Measurements from ENCODE around the gene JMJD1C.

GRCh38 chr10:63275094-63275493 lies 190.7 kb downstream of the JMJD1C start:
- TF ChIP-seq, protein P1, sequence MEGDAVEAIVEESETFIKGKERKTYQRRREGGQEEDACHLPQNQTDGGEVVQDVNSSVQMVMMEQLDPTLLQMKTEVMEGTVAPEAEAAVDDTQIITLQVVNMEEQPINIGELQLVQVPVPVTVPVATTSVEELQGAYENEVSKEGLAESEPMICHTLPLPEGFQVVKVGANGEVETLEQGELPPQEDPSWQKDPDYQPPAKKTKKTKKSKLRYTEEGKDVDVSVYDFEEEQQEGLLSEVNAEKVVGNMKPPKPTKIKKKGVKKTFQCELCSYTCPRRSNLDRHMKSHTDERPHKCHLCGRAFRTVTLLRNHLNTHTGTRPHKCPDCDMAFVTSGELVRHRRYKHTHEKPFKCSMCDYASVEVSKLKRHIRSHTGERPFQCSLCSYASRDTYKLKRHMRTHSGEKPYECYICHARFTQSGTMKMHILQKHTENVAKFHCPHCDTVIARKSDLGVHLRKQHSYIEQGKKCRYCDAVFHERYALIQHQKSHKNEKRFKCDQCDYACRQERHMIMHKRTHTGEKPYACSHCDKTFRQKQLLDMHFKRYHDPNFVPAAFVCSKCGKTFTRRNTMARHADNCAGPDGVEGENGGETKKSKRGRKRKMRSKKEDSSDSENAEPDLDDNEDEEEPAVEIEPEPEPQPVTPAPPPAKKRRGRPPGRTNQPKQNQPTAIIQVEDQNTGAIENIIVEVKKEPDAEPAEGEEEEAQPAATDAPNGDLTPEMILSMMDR (IDR thresholded peaks at IDR 0.05): no peak
- no peak for TF ChIP-seq NFE2L1 (CRISPR knock-in tag; IDR thresholded peaks at IDR 0.05)
- no peak for TF ChIP-seq NFYB (CRISPR knock-in tag; conservative IDR thresholded peaks at IDR 0.05; ENCODE audit: low read depth)
- TF ChIP-seq, protein P2, sequence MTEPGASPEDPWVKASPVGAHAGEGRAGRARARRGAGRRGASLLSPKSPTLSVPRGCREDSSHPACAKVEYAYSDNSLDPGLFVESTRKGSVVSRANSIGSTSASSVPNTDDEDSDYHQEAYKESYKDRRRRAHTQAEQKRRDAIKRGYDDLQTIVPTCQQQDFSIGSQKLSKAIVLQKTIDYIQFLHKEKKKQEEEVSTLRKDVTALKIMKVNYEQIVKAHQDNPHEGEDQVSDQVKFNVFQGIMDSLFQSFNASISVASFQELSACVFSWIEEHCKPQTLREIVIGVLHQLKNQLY (CRISPR knock-in tag; IDR thresholded peaks at IDR 0.05): no peak
- no peak for TF ChIP-seq JAZF1 (CRISPR knock-in tag; IDR thresholded peaks at IDR 0.05)
- TF ChIP-seq TCF7 (CRISPR knock-in tag; IDR thresholded peaks at IDR 0.05; ENCODE audit: low read depth): no peak
- TF ChIP-seq, protein P3, sequence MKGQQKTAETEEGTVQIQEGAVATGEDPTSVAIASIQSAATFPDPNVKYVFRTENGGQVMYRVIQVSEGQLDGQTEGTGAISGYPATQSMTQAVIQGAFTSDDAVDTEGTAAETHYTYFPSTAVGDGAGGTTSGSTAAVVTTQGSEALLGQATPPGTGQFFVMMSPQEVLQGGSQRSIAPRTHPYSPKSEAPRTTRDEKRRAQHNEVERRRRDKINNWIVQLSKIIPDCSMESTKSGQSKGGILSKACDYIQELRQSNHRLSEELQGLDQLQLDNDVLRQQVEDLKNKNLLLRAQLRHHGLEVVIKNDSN (CRISPR knock-in tag; IDR thresholded peaks at IDR 0.05): no peak
- no peak for TF ChIP-seq E2F4 (CRISPR knock-in tag; IDR thresholded peaks at IDR 0.05; ENCODE audit: borderline replicate concordance, low read depth)
- no peak for TF ChIP-seq SP1 (CRISPR knock-in tag; conservative IDR thresholded peaks at IDR 0.05)
- TF ChIP-seq ESRRA (CRISPR knock-in tag; IDR thresholded peaks at IDR 0.05; ENCODE audit: borderline replicate concordance): no peak
